Erythroblast (primary cell): Measurements from ENCODE around the gene COL4A2.

ENCODE experiments used
- GATA1 ChIP-seq: IDR thresholded peaks from 2 replicates; pipeline ENCODE4 v1.6.1; 2011; ENCODE audit warnings: low read depth, mild to moderate bottlenecking, control low read depth, low read length, moderate library complexity
- POLR2A ChIP-seq: IDR thresholded peaks from 2 replicates; pipeline ENCODE4 v1.6.1; 2011; ENCODE audit warnings: mild to moderate bottlenecking, low read length

GRCh38 chr13:110554946-110555345, 247.9 kb downstream of the COL4A2 start:
- TF ChIP-seq POLR2A (no peak), GATA1 (no peak)
